Measurements from ENCODE around the gene GNAQ.
"Not testable (repeated sequence)": the region's sequence is repeated elsewhere in the genome, so short reads cannot be mapped to it uniquely, and the experiment has no call there.

GNAQ gene

GRCh38 chr9:77766587-77766986 is 265.0 kb downstream of the GNAQ start:
- H3K4me1 Mint-ChIP-seq = no peaks in the 10 kb centered on the region

DNA sequence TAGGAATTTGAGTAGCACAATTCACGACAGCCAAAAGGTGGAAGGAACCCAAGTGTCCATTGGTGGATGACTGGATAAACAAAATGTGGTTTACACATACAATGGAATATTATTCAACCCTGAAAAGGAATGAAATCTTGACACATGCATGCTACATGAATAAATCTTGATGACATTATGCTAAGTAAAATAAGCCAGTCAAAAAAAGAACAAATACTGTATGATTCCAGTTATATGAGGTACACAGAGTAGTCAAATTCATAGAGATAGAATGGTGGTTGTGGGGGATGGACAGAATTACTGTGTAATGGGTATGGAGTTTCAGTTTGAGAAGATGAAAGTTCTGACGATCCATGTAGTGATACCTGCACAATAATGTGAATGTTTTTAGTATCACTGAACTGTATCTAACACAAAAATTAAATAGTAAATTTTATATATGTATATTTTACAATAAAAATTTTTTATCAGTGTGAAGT is 265.8 kb downstream of the GNAQ start:
- Mint-ChIP-seq H3K9me3 (peaks cover 2% of the 10 kb centered on the region), H3K27ac (no peak overlapping the region), H3K4me1 (no peaks in the 10 kb centered on the region), H3K27me3 (peaks cover 9% of the 10 kb centered on the region), H3K36me3 (no peaks in the 10 kb centered on the region), H3K4me3 (no peak overlapping the region)
- ATAC-seq = no peak

More at GRCh38 chr9:77766587-77766986, 265.0 kb downstream of the GNAQ start:
- Mint-ChIP-seq H3K27ac (no peak overlapping the region), H3K9me3 (peaks cover 2% of the 10 kb centered on the region), H3K36me3 (no peaks in the 10 kb centered on the region), H3K4me3 (no peak overlapping the region), H3K27me3 (peaks cover 9% of the 10 kb centered on the region)
- ATAC-seq = no peak

DNA sequence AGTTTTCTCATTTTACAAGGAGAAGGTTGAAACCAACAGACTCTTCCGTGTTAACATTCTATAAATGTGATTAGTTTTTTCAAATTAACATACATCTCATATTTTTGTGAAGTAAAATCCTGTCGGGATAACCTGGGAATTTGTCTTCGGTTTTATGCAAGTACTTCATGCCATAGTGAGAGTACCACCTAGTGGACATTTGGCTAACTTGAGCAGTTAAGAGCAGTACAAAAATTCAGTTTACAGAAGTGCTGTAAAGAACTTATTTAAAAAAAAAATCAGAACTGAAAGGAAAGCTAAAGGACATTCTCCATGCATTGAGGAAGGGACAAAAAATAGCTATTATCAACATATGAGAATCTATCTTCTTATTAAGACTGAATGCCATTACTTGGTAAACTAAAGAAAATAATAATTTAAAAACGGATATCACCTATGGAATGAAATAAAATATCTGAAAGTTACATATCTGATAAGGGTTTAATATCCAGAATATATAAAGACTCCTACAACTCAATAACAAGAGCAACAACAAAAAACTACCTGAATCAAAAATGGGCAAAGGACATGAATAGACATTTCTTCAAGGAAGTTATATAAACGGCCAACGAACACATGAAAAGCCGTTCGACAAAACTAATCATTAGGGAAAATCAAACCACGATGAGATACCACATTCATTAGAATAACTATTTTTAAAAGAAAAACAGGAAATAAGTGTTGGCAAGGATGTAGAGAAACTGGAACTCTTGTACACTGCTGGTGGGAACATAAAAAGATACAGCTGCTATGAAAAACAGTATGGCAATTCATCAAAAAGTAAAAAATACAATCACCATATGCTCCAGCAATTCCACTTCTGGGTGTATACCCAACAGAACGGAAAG is 266.5 kb downstream of the GNAQ start:
- Mint-ChIP-seq H3K4me1 (no peaks in the 10 kb centered on the region), H3K27ac (no peak overlapping the region), H3K9me3 (peaks cover 2% of the 10 kb centered on the region), H3K4me3 (no peak overlapping the region), H3K36me3 (no peaks in the 10 kb centered on the region), H3K27me3 (peaks cover 9% of the 10 kb centered on the region)
- ATAC-seq = no peak

GRCh38 chr9:77763566-77763965 is 268.0 kb downstream of the GNAQ start:
- ATAC-seq = no peak
- Mint-ChIP-seq H3K9me3 (peaks cover 2% of the 10 kb centered on the region), H3K27ac (no peak overlapping the region), H3K36me3 (no peaks in the 10 kb centered on the region), H3K4me3 (no peak overlapping the region), H3K27me3 (peaks cover 9% of the 10 kb centered on the region), H3K4me1 (no peaks in the 10 kb centered on the region)

DNA sequence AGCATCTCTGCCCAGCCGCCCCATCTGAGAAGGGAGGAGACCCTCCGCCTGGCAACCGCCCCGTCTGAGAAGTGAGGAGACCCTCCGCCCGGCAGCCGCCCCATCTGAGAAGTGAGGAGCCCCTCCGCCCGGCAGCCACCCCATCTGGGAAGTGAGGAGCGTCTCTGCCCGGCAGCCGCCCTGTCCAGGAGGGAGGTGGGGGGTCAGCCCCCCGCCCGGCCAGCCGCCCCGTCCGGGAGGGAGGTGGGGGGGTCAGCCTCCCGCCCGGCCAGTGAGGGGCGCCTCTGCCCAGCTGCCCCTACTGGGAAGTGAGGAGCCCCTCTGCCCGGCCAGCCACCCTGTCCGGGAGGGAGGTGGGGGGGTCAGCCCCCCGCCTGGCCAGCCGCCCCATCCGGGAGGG is 270.7 kb downstream of the GNAQ start:
- H3K27ac Mint-ChIP-seq, H3K36me3 Mint-ChIP-seq, H3K9me3 Mint-ChIP-seq, H3K27me3 Mint-ChIP-seq, H3K4me1 Mint-ChIP-seq, H3K4me3 Mint-ChIP-seq, ATAC-seq: not testable (repeated sequence)

DNA sequence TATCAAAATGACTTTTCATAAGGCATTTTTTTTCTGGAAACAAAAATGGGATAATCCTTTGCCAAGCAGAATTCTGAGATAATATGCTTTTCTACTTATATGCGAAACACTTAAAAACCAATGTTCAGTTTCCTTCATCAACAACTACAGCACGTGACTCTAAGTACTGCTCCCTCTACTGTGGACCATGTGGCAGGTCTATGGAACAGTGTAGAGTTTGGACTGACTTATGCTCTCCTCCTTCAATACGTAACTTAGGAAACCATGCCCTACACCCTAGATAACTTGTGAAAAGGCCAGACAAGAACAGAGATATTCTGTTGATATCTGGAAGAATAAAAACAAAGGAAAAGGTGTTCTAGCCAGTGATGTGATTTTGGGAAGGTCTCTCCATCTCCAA is 272.2 kb downstream of the GNAQ start:
- Mint-ChIP-seq H3K4me1 (no peaks in the 10 kb centered on the region), H3K36me3 (no peaks in the 10 kb centered on the region), H3K9me3 (peaks cover 4% of the 10 kb centered on the region), H3K27ac (no peak overlapping the region), H3K27me3 (no peaks in the 10 kb centered on the region), H3K4me3 (no peak overlapping the region)
- no peak for ATAC-seq

DNA sequence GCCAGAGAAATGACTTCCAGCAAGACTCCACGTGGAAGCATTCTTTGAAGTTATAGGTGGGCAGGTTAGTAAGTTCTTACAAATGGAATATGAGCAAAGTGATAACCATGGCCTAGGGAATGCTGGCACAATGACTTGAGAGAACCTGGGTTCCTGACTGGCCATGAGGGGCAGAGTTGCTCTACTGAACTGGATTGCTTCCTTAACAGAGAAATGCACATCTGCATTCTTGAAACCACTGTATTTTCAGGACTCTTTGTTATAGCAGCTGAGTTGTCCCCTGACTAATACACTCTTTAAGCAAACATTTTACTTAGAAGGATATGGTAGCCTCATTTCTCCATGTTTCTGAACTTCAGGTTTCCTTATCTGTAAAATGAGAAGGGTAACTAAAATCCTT is 275.2 kb downstream of the GNAQ start:
- no peaks in the 10 kb centered on the region for H3K36me3 Mint-ChIP-seq
- H3K4me3 Mint-ChIP-seq = no peak overlapping the region
- H3K27ac Mint-ChIP-seq = no peak overlapping the region
- ATAC-seq = no peak
- H3K9me3 Mint-ChIP-seq = peaks cover 4% of the 10 kb centered on the region
- no peaks in the 10 kb centered on the region for H3K4me1 Mint-ChIP-seq
- H3K27me3 Mint-ChIP-seq = no peaks in the 10 kb centered on the region

- H3K9me3 Mint-ChIP-seq = peaks cover 4% of the 10 kb centered on the region
- H3K27ac Mint-ChIP-seq = no peak overlapping the region
These were observed 278.4 kb downstream of the GNAQ start for GRCh38 chr9:77753180-77753579.

DNA sequence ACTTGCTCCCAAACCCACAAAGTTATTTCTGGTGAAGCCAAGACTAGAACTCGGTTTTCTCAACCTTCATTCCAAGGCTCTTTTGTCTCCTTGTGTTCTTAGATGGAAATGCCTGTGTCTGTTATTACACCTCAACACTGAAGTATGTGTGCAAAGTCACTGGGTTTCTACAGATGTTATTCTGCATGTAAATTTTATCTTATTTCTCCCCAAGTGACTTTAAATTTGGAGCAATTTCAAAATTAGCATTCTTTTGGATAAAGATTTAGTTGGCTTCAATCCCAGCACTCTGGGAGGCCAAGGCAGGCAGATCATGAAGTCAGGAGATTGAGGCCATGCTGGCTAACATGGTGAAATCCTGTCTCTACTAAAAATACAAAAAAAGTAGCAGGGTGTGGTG is 279.1 kb downstream of the GNAQ start:
- ATAC-seq = no peak
- H3K27ac Mint-ChIP-seq = no peak overlapping the region

More at GRCh38 chr9:77753180-77753579, 278.4 kb downstream of the GNAQ start:
- ATAC-seq = no peak
- H3K27me3 Mint-ChIP-seq = no peaks in the 10 kb centered on the region
- no peak overlapping the region for H3K4me3 Mint-ChIP-seq
- no peaks in the 10 kb centered on the region for H3K36me3 Mint-ChIP-seq
- no peaks in the 10 kb centered on the region for H3K4me1 Mint-ChIP-seq

GRCh38 chr9:77751341-77752091 is 280.1 kb downstream of the GNAQ start:
- Mint-ChIP-seq H3K27me3 (peaks cover 3% of the 10 kb centered on the region), H3K36me3 (no peaks in the 10 kb centered on the region), H3K4me1 (no peaks in the 10 kb centered on the region), H3K9me3 (no peaks in the 10 kb centered on the region), H3K4me3 (no peak overlapping the region), H3K27ac (no peak overlapping the region)
- no peak for ATAC-seq

More for the DNA sequence above, 279.1 kb downstream of the GNAQ start:
- H3K4me1 Mint-ChIP-seq = no peaks in the 10 kb centered on the region
- no peak overlapping the region for H3K4me3 Mint-ChIP-seq
- H3K27me3 Mint-ChIP-seq = no peaks in the 10 kb centered on the region
- peaks cover 4% of the 10 kb centered on the region for H3K9me3 Mint-ChIP-seq
- H3K36me3 Mint-ChIP-seq = no peaks in the 10 kb centered on the region

DNA sequence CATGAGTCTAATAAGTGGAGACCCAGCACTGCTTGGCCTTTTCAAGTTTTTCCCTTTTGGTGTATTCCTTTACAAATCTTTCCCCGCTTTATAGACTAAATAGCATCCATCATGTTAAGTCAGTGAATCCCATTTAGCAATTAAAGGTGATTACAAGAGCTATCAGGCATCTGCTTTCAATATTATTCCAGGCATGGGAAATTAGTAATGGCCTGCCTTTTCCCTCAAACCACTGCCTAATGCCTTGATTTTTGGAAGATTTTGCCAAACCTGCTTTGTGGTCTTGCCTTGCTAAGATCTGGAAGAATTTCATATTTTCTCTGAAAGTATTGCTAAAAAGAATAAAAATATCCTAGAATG is 280.6 kb downstream of the GNAQ start:
- H3K4me1 Mint-ChIP-seq = no peaks in the 10 kb centered on the region
- H3K27me3 Mint-ChIP-seq = peaks cover 8% of the 10 kb centered on the region
- H3K36me3 Mint-ChIP-seq = no peaks in the 10 kb centered on the region
- H3K9me3 Mint-ChIP-seq = no peaks in the 10 kb centered on the region
- no peak overlapping the region for H3K4me3 Mint-ChIP-seq
- no peak for ATAC-seq
- no peak overlapping the region for H3K27ac Mint-ChIP-seq

- H3K36me3 Mint-ChIP-seq = no peaks in the 10 kb centered on the region
- ATAC-seq = no peak
- H3K27me3 Mint-ChIP-seq = peaks cover 15% of the 10 kb centered on the region
- no peak overlapping the region for H3K4me3 Mint-ChIP-seq
- H3K27ac Mint-ChIP-seq = no peak overlapping the region
- H3K9me3 Mint-ChIP-seq = no peaks in the 10 kb centered on the region
- no peaks in the 10 kb centered on the region for H3K4me1 Mint-ChIP-seq
These were observed 281.3 kb downstream of the GNAQ start for GRCh38 chr9:77750284-77750683.

DNA sequence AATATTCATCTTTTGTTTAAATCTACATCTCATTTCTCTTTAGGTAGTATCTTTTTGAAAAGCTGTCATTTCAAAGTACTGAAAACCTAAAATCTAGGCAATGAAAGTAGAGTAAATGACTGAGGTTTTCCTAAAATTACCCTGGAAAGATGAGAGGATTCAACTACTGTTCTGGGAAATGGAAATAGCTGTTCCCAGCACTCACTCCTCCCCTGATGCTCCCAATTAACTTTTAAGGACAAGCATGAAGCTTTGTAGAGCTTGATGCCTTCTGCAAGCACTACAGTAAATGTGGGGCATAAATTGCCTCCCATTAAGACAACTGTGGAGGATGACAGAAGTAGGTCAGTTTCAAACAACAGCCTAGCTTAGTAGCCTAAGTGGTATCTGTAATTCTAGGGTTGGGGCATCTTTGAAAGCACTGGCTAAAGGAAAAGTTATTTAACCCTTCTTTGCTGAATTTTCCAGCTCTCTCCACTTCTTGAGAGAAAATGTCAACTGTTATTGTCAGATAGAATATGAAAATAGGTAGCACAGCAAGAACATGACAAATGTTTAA is 283.3 kb downstream of the GNAQ start:
- ATAC-seq = no peak
- Mint-ChIP-seq H3K27me3 (peaks cover 22% of the 10 kb centered on the region), H3K4me3 (no peak overlapping the region), H3K27ac (no peak overlapping the region), H3K36me3 (no peaks in the 10 kb centered on the region), H3K4me1 (no peaks in the 10 kb centered on the region), H3K9me3 (no peaks in the 10 kb centered on the region)

- Mint-ChIP-seq H3K9me3 (no peaks in the 10 kb centered on the region), H3K36me3 (no peaks in the 10 kb centered on the region), H3K27ac (no peak overlapping the region), H3K4me1 (no peaks in the 10 kb centered on the region), H3K27me3 (peaks cover 33% of the 10 kb centered on the region), H3K4me3 (no peak overlapping the region)
- no peak for ATAC-seq
These were observed 284.4 kb downstream of the GNAQ start for GRCh38 chr9:77747163-77747562.

DNA sequence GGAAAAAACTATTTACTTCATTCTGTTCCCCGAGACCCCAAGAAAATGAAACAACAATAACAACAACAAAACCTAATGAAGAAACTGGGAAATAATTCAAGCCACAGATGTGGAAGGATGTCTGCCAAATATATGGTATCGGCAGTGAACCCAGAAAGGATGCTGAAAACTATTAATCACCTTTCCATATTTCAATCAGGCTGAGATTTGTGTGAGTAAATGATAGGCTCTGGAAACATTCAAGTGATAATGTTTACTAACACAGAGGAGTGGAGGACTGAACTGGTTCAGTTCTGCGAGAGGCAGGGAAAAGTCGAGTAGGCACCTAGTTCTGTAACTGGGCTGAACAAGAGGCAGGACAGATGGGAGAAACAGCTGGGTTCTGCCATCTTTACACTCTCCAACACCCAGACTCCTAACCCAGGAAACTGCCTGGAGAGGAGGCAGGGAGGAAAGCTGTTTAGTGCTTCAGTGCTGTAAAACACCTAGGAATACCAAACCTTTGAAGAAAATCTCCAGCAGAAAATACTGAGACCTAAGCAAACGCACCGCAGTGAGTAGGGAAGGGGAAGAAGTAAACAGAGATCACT is 286.7 kb downstream of the GNAQ start:
- no peaks in the 10 kb centered on the region for H3K9me3 Mint-ChIP-seq
- no peaks in the 10 kb centered on the region for H3K36me3 Mint-ChIP-seq
- no peak overlapping the region for H3K4me3 Mint-ChIP-seq
- peaks cover 34% of the 10 kb centered on the region for H3K27me3 Mint-ChIP-seq
- no peak for ATAC-seq
- no peak overlapping the region for H3K27ac Mint-ChIP-seq
- H3K4me1 Mint-ChIP-seq = no peaks in the 10 kb centered on the region

Measured in stimulated activated memory B cell treated with anti-CD40 and anti-IgM and Interleukin-4, amounts not matched to agents 10 μg/mL and 1 μg/mL and 100 μg/mL, for 72 hours (primary cell).